Measurements from ENCODE around the gene TENM4.

DNA sequence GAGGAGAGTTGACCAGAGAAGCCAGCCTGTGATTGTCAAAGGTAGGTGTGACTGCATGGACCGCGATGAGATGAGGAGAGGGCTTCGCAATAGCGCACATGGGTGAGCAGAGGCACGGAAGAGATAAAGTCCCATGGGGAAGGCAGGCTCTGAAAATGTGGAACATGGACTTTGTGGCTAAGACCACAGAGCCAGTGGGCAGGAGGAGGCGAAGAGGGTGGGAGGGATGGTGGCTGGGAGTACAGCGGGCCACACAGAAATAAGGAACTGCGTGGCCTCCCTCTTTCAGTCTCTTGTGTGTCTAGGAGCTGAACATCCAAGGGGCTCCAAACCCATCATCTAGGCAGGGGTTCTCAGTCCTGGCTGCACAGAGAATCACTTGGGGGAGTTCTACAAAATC is 98.6 kb downstream of the TENM4 start:
- TF ChIP-seq, protein P1, sequence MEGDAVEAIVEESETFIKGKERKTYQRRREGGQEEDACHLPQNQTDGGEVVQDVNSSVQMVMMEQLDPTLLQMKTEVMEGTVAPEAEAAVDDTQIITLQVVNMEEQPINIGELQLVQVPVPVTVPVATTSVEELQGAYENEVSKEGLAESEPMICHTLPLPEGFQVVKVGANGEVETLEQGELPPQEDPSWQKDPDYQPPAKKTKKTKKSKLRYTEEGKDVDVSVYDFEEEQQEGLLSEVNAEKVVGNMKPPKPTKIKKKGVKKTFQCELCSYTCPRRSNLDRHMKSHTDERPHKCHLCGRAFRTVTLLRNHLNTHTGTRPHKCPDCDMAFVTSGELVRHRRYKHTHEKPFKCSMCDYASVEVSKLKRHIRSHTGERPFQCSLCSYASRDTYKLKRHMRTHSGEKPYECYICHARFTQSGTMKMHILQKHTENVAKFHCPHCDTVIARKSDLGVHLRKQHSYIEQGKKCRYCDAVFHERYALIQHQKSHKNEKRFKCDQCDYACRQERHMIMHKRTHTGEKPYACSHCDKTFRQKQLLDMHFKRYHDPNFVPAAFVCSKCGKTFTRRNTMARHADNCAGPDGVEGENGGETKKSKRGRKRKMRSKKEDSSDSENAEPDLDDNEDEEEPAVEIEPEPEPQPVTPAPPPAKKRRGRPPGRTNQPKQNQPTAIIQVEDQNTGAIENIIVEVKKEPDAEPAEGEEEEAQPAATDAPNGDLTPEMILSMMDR (IDR thresholded peaks at IDR 0.05), result no peak
- TF ChIP-seq POLR2AphosphoS5 (IDR thresholded peaks at IDR 0.05; ENCODE audit: low read depth, low read length), result no peak
- TF ChIP-seq, protein P2, sequence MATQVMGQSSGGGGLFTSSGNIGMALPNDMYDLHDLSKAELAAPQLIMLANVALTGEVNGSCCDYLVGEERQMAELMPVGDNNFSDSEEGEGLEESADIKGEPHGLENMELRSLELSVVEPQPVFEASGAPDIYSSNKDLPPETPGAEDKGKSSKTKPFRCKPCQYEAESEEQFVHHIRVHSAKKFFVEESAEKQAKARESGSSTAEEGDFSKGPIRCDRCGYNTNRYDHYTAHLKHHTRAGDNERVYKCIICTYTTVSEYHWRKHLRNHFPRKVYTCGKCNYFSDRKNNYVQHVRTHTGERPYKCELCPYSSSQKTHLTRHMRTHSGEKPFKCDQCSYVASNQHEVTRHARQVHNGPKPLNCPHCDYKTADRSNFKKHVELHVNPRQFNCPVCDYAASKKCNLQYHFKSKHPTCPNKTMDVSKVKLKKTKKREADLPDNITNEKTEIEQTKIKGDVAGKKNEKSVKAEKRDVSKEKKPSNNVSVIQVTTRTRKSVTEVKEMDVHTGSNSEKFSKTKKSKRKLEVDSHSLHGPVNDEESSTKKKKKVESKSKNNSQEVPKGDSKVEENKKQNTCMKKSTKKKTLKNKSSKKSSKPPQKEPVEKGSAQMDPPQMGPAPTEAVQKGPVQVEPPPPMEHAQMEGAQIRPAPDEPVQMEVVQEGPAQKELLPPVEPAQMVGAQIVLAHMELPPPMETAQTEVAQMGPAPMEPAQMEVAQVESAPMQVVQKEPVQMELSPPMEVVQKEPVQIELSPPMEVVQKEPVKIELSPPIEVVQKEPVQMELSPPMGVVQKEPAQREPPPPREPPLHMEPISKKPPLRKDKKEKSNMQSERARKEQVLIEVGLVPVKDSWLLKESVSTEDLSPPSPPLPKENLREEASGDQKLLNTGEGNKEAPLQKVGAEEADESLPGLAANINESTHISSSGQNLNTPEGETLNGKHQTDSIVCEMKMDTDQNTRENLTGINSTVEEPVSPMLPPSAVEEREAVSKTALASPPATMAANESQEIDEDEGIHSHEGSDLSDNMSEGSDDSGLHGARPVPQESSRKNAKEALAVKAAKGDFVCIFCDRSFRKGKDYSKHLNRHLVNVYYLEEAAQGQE (IDR thresholded peaks at IDR 0.05; ENCODE audit: insufficient read depth in 1 of 2, low read depth in 2 of 2, low read length in 1 of 2), result no peak
- TF ChIP-seq TCF7L2 (IDR thresholded peaks at IDR 0.05; ENCODE audit: low read depth, low read length), result no peak
